Measurements from ENCODE around the gene VPS37C. TPM values are rescaled to one million over a fixed set of nuclear protein-coding genes. Genes with fewer than 3 reads are reported as not detected.

VPS37C gene
- total RNA-seq, 1 experiment from 2014 or later, result 19.0 TPM

GRCh38 chr11:61168800-61169199, 7.6 kb upstream of the VPS37C start:
- H3K4me1 Mint-ChIP-seq, result peaks cover 3 to 8% of the 10 kb centered on the region in 2 experiments; a peak in 2 of 4 replicates
- no peak overlapping the region for H3K18ac ChIP-seq (ENCODE audit: insufficient read length, low read depth, low read length)
- no peak overlapping the region for H4K5ac ChIP-seq (ENCODE audit: insufficient read length, low read depth, low read length)
- H3K23ac ChIP-seq (ENCODE audit: insufficient read length, low read depth, low read length), result no peak overlapping the region
- H3K14ac ChIP-seq (ENCODE audit: insufficient read depth, low read length), result no peak overlapping the region
- H2BK5ac ChIP-seq (ENCODE audit: insufficient read length, low read length), result no peak overlapping the region
- peaks cover 7 to 9% of the 10 kb centered on the region in 2 experiments; a peak in 4 of 5 replicates for H3K9me3 Mint-ChIP-seq
- no peak overlapping the region for H2BK20ac ChIP-seq (ENCODE audit: low read depth, low read length, poor library complexity, severe bottlenecking)
- H3K79me1 ChIP-seq (ENCODE audit: insufficient read depth, low read depth, low read length, poor library complexity, severe bottlenecking), result no peaks in the 10 kb centered on the region
- H3T11ph ChIP-seq (ENCODE audit: low read length), result no peak overlapping the region
- no peak overlapping the region for H3K9ac ChIP-seq (ENCODE audit: extremely low read depth, insufficient read length, low read length)
- H3K4me1 ChIP-seq (ENCODE audit: insufficient read depth, low read length), result no peaks in the 10 kb centered on the region
- H3K4me3 Mint-ChIP-seq, result no peak overlapping the region
- no peak for TF ChIP-seq CTCF (conservative IDR thresholded peaks at IDR 0.05)
- no peak overlapping the region for H4K8ac ChIP-seq (replicated peaks; ENCODE audit: insufficient read length, low read depth, low read length)
- H2BK12ac ChIP-seq (ENCODE audit: insufficient read length, low read depth, low read length), result no peak overlapping the region
- no peaks in the 10 kb centered on the region for H3K23me2 ChIP-seq (ENCODE audit: insufficient read length, low read depth, low read length, poor library complexity, severe bottlenecking)
- no peak overlapping the region for H2BK120ac ChIP-seq (ENCODE audit: low read depth, low read length, poor library complexity, severe bottlenecking)
- H2AFZ ChIP-seq (ENCODE audit: low read length), result no peak overlapping the region
- H3K4ac ChIP-seq (ENCODE audit: low read depth, low read length), result no peak overlapping the region
- no peak overlapping the region for H3K27ac Mint-ChIP-seq
- no peak overlapping the region for H3K27ac ChIP-seq (ENCODE audit: insufficient read length, low read depth, low read length)
- no peak overlapping the region for H2AK5ac ChIP-seq (ENCODE audit: insufficient read length, low read length)
- H4K91ac ChIP-seq (ENCODE audit: insufficient read length, low read depth, low read length), result no peak overlapping the region
- H3K79me2 ChIP-seq (ENCODE audit: insufficient read depth, low read length), result no peaks in the 10 kb centered on the region
- no peaks in the 10 kb centered on the region for H4K20me1 ChIP-seq (ENCODE audit: control insufficient read depth, insufficient read depth, insufficient read length)
- H3K4me2 ChIP-seq (ENCODE audit: insufficient read depth, insufficient read length, low read length), result no peak overlapping the region
- no peaks in the 10 kb centered on the region for H3K27me3 ChIP-seq (ENCODE audit: insufficient read depth, low read length)
- H3K27me3 Mint-ChIP-seq (ENCODE audit: low read depth), result peaks cover 23% of the 10 kb centered on the region
- no peak for DNase-seq
- H3K9me3 ChIP-seq (ENCODE audit: control insufficient read depth, low read depth, low read length), result no peaks in the 10 kb centered on the region
- H3K56ac ChIP-seq (ENCODE audit: insufficient read length, low read depth, low read length), result no peak overlapping the region
- H3K36me3 Mint-ChIP-seq (ENCODE audit: insufficient read depth in 1 of 3, low read depth in 3 of 3), result peaks cover 0 to 4% (median 0%) of the 10 kb centered on the region in 3 experiments; a peak in 1 of 7 replicates
- H2BK15ac ChIP-seq (ENCODE audit: low read depth, low read length), result no peak overlapping the region
- whole genome bisulfite sequencing (ENCODE audit: extremely low coverage, insufficient read length, low lambda C conversion rate), result no CpG with 5 or more reads among the region's 1 CpG
